Heart left ventricle (tissue), 16 donors: ENCODE data around the gene GPC6. TPM values are rescaled to one million over a fixed set of nuclear protein-coding genes. Genes with fewer than 3 reads are reported as not detected.

Experiments
- ATAC-seq, 4 donors: fragments of 200-7000 bp; cut with Tn5 transposase; one replicate each; pipeline ENCODE4 v1.9.1; 2020 to 2022; ENCODE audit warnings: moderate library complexity in 4 of 4, mild to moderate bottlenecking in 3 of 4, moderate number of reproducible peaks in 1 of 4
- DNase-seq, 5 donors: peaks; one replicate each; pipeline ENCODE4 v3.0.0-alpha.2; 2020
- H3K27ac ChIP-seq, 12 donors: fragments of 200-600 bp; sonication (generic) in 4 of 12; one replicate each; pipeline versions ENCODE4 v1.5.0 to v1.8.0; 2016 to 2022; ENCODE audit warnings: mild to moderate bottlenecking in 2 of 12
- H3K27me3 ChIP-seq, 9 donors: fragments of 200-600 bp; sonication (generic) in 2 of 9; one replicate each; pipeline versions ENCODE4 v1.5.1 to v1.8.0; 2016 to 2022; ENCODE audit warnings: mild to moderate bottlenecking in 3 of 9
- H3K36me3 ChIP-seq, 9 donors: fragments of 200-600 bp; sonication (generic) in 2 of 9; one replicate each; pipeline versions ENCODE4 v1.5.0 to v1.8.0; 2018 to 2022; ENCODE audit warnings: mild to moderate bottlenecking in 2 of 9
- H3K4me1 ChIP-seq, 12 donors: fragments of 200-600 bp; sonication (generic) in 4 of 12; one replicate each; pipeline versions ENCODE4 v1.5.0 to v1.8.0; 2016 to 2022; ENCODE audit warnings: mild to moderate bottlenecking in 3 of 12
- H3K4me3 ChIP-seq, 12 donors: fragments of 200-600 bp; sonication (generic) in 4 of 12; one replicate each; pipeline versions ENCODE4 v1.5.0 to v1.8.0; 2017 to 2022; ENCODE audit warnings: mild to moderate bottlenecking in 9 of 12, moderate library complexity in 4 of 12
- H3K9me3 ChIP-seq, 12 donors: fragments of 200-600 bp; sonication (generic) in 4 of 12; one replicate each; pipeline versions ENCODE4 v1.5.0 to v1.8.0; 2016 to 2022; ENCODE audit warnings: mild to moderate bottlenecking in 1 of 12
- POLR2A ChIP-seq, 2 donors: fragments of 450-650 bp; IDR thresholded peaks; one replicate each; pipeline ENCODE4 v1.6.1; 2017; ENCODE audit warnings: antibody characterized with exemption in 2 of 2, mild to moderate bottlenecking in 2 of 2, moderate library complexity in 2 of 2
- WGBS, 4 donors: extraction: QIAGEN DNeasy Blood & Tissue Kit in 2 of 4; methylation state at CpG; one replicate each; pipeline versions ENCODE4 v1.1.5 to v1.1.7; 2013 to 2018; 5-methylcytosine and 5-hydroxymethylcytosine counted together
- intact Hi-C, 10 donors: fragments of 100-400 bp; cut with DNase I; formaldehyde crosslinking; loops; one replicate each; pipeline versions ENCODE4 v1.11.1 to v1.14.2; 2022
- polyA plus RNA-seq, 2 donors: library from polyadenylated mRNA; stranded (reverse); fragments of 200-250 nt; gene quantifications; one replicate each; pipeline ENCODE4 v1.2.3, GENCODE V29; 2013
- total RNA-seq, 9 donors: library from RNA; depleted of rRNA in 2 of 9; stranded (reverse); fragments of >200 nt in 2 of 9; fragmentation: NEBNext Ultra II Directional in 3 of 9; extraction: Animal tissue kit (Norgen Biotek cat#: 25700) in 3 of 9; gene quantifications; one replicate each; pipeline versions ENCODE4 v1.1.0 to v1.2.4, GENCODE V29; 2016 to 2023
- TF ChIP-seq, protein P1 (sequence below), 12 donors: fragments of 200-600 bp; sonication (generic) in 4 of 12; IDR thresholded peaks; one replicate each; pipeline versions ENCODE4 v1.5.0 to v1.8.0; 2018 to 2022; ENCODE audit warnings: antibody characterized with exemption in 12 of 12, mild to moderate bottlenecking in 5 of 12
- donor health status: ischemic (EF 13 %, LVEDD 7.1; RV severe dilation, severe dysfunction).
- donor health status: healthy with polysubstance abuse.
- donor health status: DM: no; HTN: yes; CAD: no.
- donor health status: DM: no; HTN: no; CAD: no.
- donor health status: ischemic (EF 25% LVEDD 6.9; RV normal size, moderate dysfunction).
- donor health status: ischemic (EF 25% LVEDD 5.7; RV mildly dilated, moderate dysfunction).
- donor health status: healthy.
- donor health status: DM: yes; HTN: yes; CAD: no.
- donor health status: ischemic (EF 35%, LVEDD 5.7; RV mildly dilated, moderate dysfunction).
- donor health status: nonischemic (EF 11% LVEDD 7.7; RV severe dilation, severe dysfunction).
- donor health status: DM: yes; HTN: yes; CAD: no.
- donor health status: PGD.
- donor health status: ischemic (EF 29% LVEDD 5.4; RV normal size, mild dysfunction).
- donor health status: nonischemic (EF 23%, LVEDD 6.1; RV moderate dilation, normal function).

Gene GPC6
- total and polyA plus RNA-seq, 11 donors: 0.08 to 6.2 (median 2.0) TPM

DNA sequence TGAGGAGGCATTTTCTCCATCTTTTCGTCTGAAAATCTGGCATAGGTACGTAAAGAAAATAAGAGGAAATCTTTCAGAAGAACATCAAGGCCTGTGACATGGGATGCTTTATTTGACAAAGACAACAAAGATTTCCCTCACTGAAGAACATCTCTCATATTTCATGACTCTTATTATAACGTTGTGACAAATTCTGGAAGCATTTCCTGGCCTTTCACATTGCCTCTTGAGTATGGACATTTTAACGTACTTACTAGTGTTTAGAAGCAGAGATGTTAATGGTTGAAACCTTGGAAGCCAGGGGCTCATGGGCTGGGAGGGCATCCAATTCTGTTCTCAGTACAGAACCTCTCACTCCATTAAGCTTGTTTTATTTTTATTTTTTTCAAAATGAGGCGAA, 1042.1 kb downstream of the GPC6 start:
- Histone ChIP-seq H3K4me3 (no peak overlapping the region), H3K27ac (no peak overlapping the region), H3K4me1 (no peaks in the 10 kb centered on the region), H3K9me3 (no peaks in the 10 kb centered on the region), H3K36me3 (no peaks in the 10 kb centered on the region), H3K27me3 (no peaks in the 10 kb centered on the region)
- 79 to 84% (median 82%) methylated on average over 5 of the region's 5 CpGs for WGBS, 4 donors
- ATAC-seq (no peak), DNase-seq (no peak)
- intact Hi-C loops: no loop called here
- TF ChIP-seq POLR2A (IDR thresholded peaks at IDR 0.05): no peak
- TF ChIP-seq, protein P1, sequence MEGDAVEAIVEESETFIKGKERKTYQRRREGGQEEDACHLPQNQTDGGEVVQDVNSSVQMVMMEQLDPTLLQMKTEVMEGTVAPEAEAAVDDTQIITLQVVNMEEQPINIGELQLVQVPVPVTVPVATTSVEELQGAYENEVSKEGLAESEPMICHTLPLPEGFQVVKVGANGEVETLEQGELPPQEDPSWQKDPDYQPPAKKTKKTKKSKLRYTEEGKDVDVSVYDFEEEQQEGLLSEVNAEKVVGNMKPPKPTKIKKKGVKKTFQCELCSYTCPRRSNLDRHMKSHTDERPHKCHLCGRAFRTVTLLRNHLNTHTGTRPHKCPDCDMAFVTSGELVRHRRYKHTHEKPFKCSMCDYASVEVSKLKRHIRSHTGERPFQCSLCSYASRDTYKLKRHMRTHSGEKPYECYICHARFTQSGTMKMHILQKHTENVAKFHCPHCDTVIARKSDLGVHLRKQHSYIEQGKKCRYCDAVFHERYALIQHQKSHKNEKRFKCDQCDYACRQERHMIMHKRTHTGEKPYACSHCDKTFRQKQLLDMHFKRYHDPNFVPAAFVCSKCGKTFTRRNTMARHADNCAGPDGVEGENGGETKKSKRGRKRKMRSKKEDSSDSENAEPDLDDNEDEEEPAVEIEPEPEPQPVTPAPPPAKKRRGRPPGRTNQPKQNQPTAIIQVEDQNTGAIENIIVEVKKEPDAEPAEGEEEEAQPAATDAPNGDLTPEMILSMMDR (IDR thresholded peaks at IDR 0.05): no peak

DNA sequence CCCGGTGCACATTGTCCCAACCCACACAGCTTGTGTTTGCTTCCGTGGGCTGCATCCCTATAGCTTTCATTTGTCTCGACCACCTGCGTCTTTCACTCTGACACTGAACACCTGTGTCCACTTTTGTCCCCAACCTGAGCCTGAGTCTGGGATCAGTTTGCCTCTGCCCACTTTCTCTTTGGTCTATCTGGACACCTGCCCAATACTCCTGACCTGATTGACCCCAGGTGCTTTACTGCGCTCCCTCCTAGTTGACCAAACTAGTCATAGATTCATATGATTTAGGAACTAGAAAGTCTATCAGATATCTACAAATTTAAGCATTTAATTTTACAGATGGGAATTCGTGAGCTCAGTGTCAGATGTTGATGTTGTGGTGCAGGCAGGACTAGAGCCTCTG, 1043.0 kb downstream of the GPC6 start:
- Histone ChIP-seq H3K27ac (no peak overlapping the region), H3K36me3 (no peaks in the 10 kb centered on the region), H3K4me1 (no peaks in the 10 kb centered on the region), H3K4me3 (no peak overlapping the region), H3K9me3 (no peaks in the 10 kb centered on the region), H3K27me3 (no peaks in the 10 kb centered on the region)
- no peak for TF ChIP-seq POLR2A (IDR thresholded peaks at IDR 0.05)
- TF ChIP-seq, protein P1 (IDR thresholded peaks at IDR 0.05): no peak
- WGBS, 4 donors: 74 to 87% (median 83%) methylated on average over 6 of the region's 6 CpGs
- intact Hi-C loops: no loop called here
- DNase-seq (no peak), ATAC-seq (no peak)

DNA sequence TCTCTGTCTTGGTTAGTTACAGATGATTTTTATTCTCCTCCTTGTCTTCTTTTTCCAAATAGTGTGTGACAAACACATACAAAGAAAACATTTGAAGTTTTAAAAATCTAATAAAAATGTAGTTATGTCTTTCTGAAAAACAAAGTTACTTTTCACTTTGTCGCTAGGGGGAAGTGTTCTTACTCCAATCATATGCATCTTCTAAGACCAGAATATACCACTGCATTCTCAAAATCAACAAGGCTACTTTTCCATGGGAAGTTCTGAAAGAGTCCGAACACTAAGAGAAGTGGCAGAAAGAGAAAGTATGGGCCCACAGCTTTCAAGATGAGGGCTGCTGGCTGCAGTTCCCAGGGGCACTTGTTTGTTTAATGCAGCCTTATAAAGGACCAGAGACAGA, 1043.9 kb downstream of the GPC6 start:
- H3K27ac ChIP-seq: no peak overlapping the region
- no peaks in the 10 kb centered on the region for H3K4me1 ChIP-seq
- no peaks in the 10 kb centered on the region for H3K9me3 ChIP-seq
- TF ChIP-seq, protein P1 (IDR thresholded peaks at IDR 0.05): no peak
- TF ChIP-seq POLR2A (IDR thresholded peaks at IDR 0.05): no peak
- no peaks in the 10 kb centered on the region for H3K36me3 ChIP-seq
- ATAC-seq (no peak), DNase-seq (no peak)
- WGBS, 4 donors: 91 to 95% (median 94%) methylated on average over 2 of the region's 2 CpGs
- no peaks in the 10 kb centered on the region for H3K27me3 ChIP-seq
- intact Hi-C loops: no loop called here
- no peak overlapping the region for H3K4me3 ChIP-seq

DNA sequence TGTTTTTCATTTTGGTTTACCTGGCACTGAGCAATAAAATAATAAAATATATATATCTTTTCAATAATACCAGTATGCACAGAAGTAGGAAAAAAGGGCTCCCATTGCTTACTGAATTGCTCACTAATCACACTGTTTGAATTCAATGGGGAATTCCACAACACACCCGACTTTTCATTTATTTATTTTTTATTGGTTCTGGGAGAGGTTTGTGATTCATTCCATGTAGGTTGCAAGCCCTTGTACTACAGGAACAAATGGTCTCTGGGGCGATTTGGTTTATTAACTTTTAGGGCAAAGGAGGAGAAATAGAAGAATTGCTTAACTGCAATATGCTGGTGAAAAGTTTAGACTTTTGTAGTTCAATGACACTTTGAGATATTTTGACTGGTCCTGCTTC, 1045.4 kb downstream of the GPC6 start:
- no peak for ATAC-seq
- Histone ChIP-seq H3K4me3 (no peak overlapping the region), H3K27me3 (no peaks in the 10 kb centered on the region)

More for the DNA sequence above, 1045.4 kb downstream of the GPC6 start:
- Histone ChIP-seq H3K4me1 (no peaks in the 10 kb centered on the region), H3K27ac (no peak overlapping the region), H3K9me3 (peaks cover 0 to 5% (median 0%) of the 10 kb centered on the region in 12 donors), H3K36me3 (no peaks in the 10 kb centered on the region)
- intact Hi-C loops: no loop called here
- 70 to 79% (median 75%) methylated on average over 2 of the region's 2 CpGs for whole genome bisulfite sequencing, 4 donors
- no peak for DNase-seq
- TF ChIP-seq, protein P1 (IDR thresholded peaks at IDR 0.05): no peak
